GM12878 (cell line): ENCODE results near the gene ACE. TPM values are rescaled to one million over a fixed set of nuclear protein-coding genes. Genes with fewer than 3 reads are reported as not detected.

ENCODE experiments used
- ATAC-seq: fragments of 200-7000 bp; cut with Tn5 transposase; 3 replicates; pipeline ENCODE4 v1.9.1; 2020; ENCODE audit warnings: mild to moderate bottlenecking, moderate library complexity
- BruUV-seq: library from RNA; stranded (reverse); fragments of 400-500 nt; replicated peaks from 2 replicates; lab custom pipeline; 2021; lab: Mats Ljungman, UMichigan
- CTCF ChIA-PET: fragments of 300-600 bp; sonication (Branson Sonifier 250); formaldehyde crosslinking; extraction: SDS; loops from one replicate; lab custom pipeline; 2021; ENCODE audit warnings: inconsistent platforms; lab: Yijun Ruan, JAX
- POLR2A ChIA-PET: fragments of 350-600 bp; formaldehyde crosslinking; extraction: SDS; loops from one replicate; lab custom pipeline; 2021; ENCODE audit warnings: inconsistent platforms; lab: Charles Lee
- RAD21 ChIA-PET: fragments of 300-600 bp; sonication (Branson Sonifier 250); formaldehyde crosslinking; loops from one replicate; lab custom pipeline; 2023; ENCODE audit warnings: antibody characterized with exemption; ENCODE audit not compliant: unreplicated experiment; lab: Charles Lee
- SMC1A ChIA-PET: fragments of 300-600 bp; sonication (Branson Sonifier 250); formaldehyde crosslinking; loops from one replicate; lab custom pipeline; 2023; ENCODE audit not compliant: unreplicated experiment, uncharacterized antibody; lab: Charles Lee
- DNase-seq: peaks from one replicate; pipeline ENCODE4 v3.0.0-alpha.2; 2011; ENCODE audit warnings: low read depth, low spot score
- FAIRE-seq: peaks from 3 replicates; lab custom pipeline; 2011; peaks lifted over from hg19 to GRCh38; lab: Jason Lieb, UNC
- H2AFZ ChIP-seq: 2 replicates; pipeline ENCODE4 v1.6.0; 2011; ENCODE audit warnings: low read depth, low read length, control low read depth; ENCODE audit not compliant: control insufficient read depth
- H3K27ac ChIP-seq: 2 replicates; pipeline ENCODE4 v1.5.1; 2011; ENCODE audit warnings: control low read depth; ENCODE audit not compliant: control insufficient read depth, insufficient read depth
- H3K27me3 ChIP-seq, 2 experiments: replicated peaks in 1 of 2; 2 replicates each; pipeline versions ENCODE4 v1.6.0 to v1.6.1; 2011; ENCODE audit warnings: low read length in 1 of 2; ENCODE audit not compliant: control insufficient read depth in 2 of 2, insufficient read depth in 2 of 2
- H3K36me3 ChIP-seq, 2 experiments: 2 replicates each; pipeline ENCODE4 v1.5.1; 2011; ENCODE audit warnings: low read length in 1 of 2; ENCODE audit not compliant: control insufficient read depth in 2 of 2, insufficient read depth in 2 of 2
- H3K4me1 ChIP-seq: 2 replicates; pipeline ENCODE4 v1.6.1; 2011; ENCODE audit warnings: mild to moderate bottlenecking, low read length, moderate library complexity, mixed read lengths; ENCODE audit not compliant: control insufficient read depth, insufficient read depth
- H3K4me2 ChIP-seq: 2 replicates; pipeline ENCODE4 v1.6.0; 2011; ENCODE audit warnings: control low read depth; ENCODE audit not compliant: control insufficient read depth, insufficient read depth
- H3K4me3 ChIP-seq: fragments of 200-600 bp; sonication (generic); 2 replicates; pipeline ENCODE4 v1.5.1; 2016
- H3K79me2 ChIP-seq: 2 replicates; pipeline ENCODE4 v1.6.0; 2011; ENCODE audit warnings: low read length; ENCODE audit not compliant: control insufficient read depth, insufficient read depth
- H3K9ac ChIP-seq: 2 replicates; pipeline ENCODE4 v1.8.0; 2011; ENCODE audit warnings: low read length, control low read depth, mixed read lengths; ENCODE audit not compliant: control insufficient read depth, insufficient read depth
- H3K9me3 ChIP-seq: replicated peaks from 3 replicates; pipeline ENCODE4 v1.5.1; 2011; ENCODE audit warnings: mild to moderate bottlenecking, low read length; ENCODE audit not compliant: control insufficient read depth, insufficient read depth
- H4K20me1 ChIP-seq: 2 replicates; pipeline ENCODE4 v1.6.0; 2011; ENCODE audit not compliant: control insufficient read depth, insufficient read depth
- BCL11A ChIP-seq: IDR thresholded peaks from 2 replicates; pipeline ENCODE4 v1.6.1; 2011; ENCODE audit warnings: low read depth, low read length
- BHLHE40 ChIP-seq, 2 experiments: fragments of 450-650 bp in 1 of 2; IDR thresholded peaks; 2 replicates each; pipeline ENCODE4 v1.6.1; 2011 to 2017; ENCODE audit warnings: low read depth in 2 of 2, borderline replicate concordance in 1 of 2, improper control_type of control experiment in 1 of 2, low read length in 1 of 2, mild to moderate bottlenecking in 1 of 2
- CBX5 ChIP-seq: sonication (generic); IDR thresholded peaks from 2 replicates; pipeline ENCODE4 v1.6.1; 2016; ENCODE audit warnings: low read depth, moderate library complexity, mild to moderate bottlenecking, inconsistent platforms
- CEBPB ChIP-seq, 2 experiments: fragments of 150-350 bp in 1 of 2; IDR thresholded peaks; 2 replicates each; pipeline ENCODE4 v1.6.1; 2012 to 2014; ENCODE audit warnings: low read depth in 2 of 2, low read length in 2 of 2, borderline replicate concordance in 1 of 2, inconsistent platforms in 1 of 2
- CUX1 ChIP-seq: IDR thresholded peaks from 2 replicates; pipeline ENCODE4 v1.6.1; 2012; ENCODE audit warnings: improper control_type of control experiment, low read depth, low read length; ENCODE audit not compliant: insufficient replicate concordance
- E2F8 ChIP-seq: fragments of 450-650 bp; IDR thresholded peaks from 2 replicates; pipeline ENCODE4 v1.6.1; 2018; ENCODE audit warnings: mild to moderate bottlenecking, low read depth, moderate library complexity; ENCODE audit not compliant: partially characterized antibody
- EED ChIP-seq: sonication (generic); IDR thresholded peaks from 2 replicates; pipeline ENCODE4 v1.6.1; 2016; ENCODE audit warnings: antibody characterized with exemption, low read depth
- NFXL1 ChIP-seq: fragments of 450-650 bp; IDR thresholded peaks from 2 replicates; pipeline ENCODE4 v1.6.1; 2017; ENCODE audit warnings: antibody characterized with exemption, mild to moderate bottlenecking, borderline replicate concordance
- SIN3A ChIP-seq: IDR thresholded peaks from 2 replicates; pipeline ENCODE4 v1.6.1; 2012; ENCODE audit warnings: low read depth, low read length, improper control_type of control experiment
- SREBF1 ChIP-seq: IDR thresholded peaks from 2 replicates; pipeline ENCODE4 v1.6.1; 2012; ENCODE audit warnings: mild to moderate bottlenecking, low read length
- WGBS: methylation state at CpG from one replicate; pipeline ENCODE4 v1.1.6; 2016; ENCODE audit warnings: low lambda C conversion rate; ENCODE audit not compliant: insufficient replicate concordance, insufficient coverage; ENCODE audit errors: missing lambda C conversion rate; 5-methylcytosine and 5-hydroxymethylcytosine counted together
- in situ Hi-C: fragments of 300-500 bp; cut with MboI; formaldehyde crosslinking; loops from 9 replicates; pipeline ENCODE4 v1.14.3; 2018; ENCODE audit warnings: mixed read lengths
- intact Hi-C: fragments of 100-400 bp; cut with micrococcal nuclease; formaldehyde crosslinking; loops from one replicate; pipeline ENCODE4 v1.14.2; 2022; ENCODE audit not compliant: unreplicated experiment
- polyA plus RNA-seq, 11 experiments: library from polyadenylated mRNA; depleted of rRNA in 4 of 11; unstranded in 6 of 11; stranded (reverse) in 5 of 11; fragments of >200 nt; fragmentation: Nextera tagmentation in 4 of 11; fragmentation: Illumina TruSeq in 1 of 11; extraction: Ambion mirVana in 4 of 11; extraction: Trizol in 1 of 11; gene quantifications; 1 replicate in 1 of 11; 2 replicates in 10 of 11; pipeline versions ENCODE4 v1.2.1 to v1.2.3, GENCODE V29; 2011 to 2016; ENCODE audit warnings: inconsistent platforms in 2 of 11, missing spikeins in 2 of 11, low read depth in 1 of 11
- total RNA-seq, 4 experiments: library from RNA; depleted of rRNA in 3 of 4; stranded (reverse); fragments of >200 nt in 3 of 4; fragmentation: Illumina TruSeq in 1 of 4; extraction: Trizol in 1 of 4; gene quantifications; 2 replicates each; pipeline versions ENCODE4 v1.2.1 to v1.2.3, GENCODE V29; 2013 to 2021
- TF ChIP-seq, protein P1 (sequence below): IDR thresholded peaks from 2 replicates; pipeline ENCODE4 v1.6.1; 2011; ENCODE audit warnings: low read depth, low read length, improper control_type of control experiment, borderline replicate concordance

The ACE gene
- total and polyA plus RNA-seq, 10 of the 15 experiments (the other 5 are each of a cell fraction or from before 2014, with no cell fraction given), result 0.46 TPM; not detected in 9

GRCh38 chr17:63530557-63531021, 53.7 kb downstream of the ACE start:
- WGBS, result 0% methylated on average over 3 of the region's 3 CpGs
- in situ Hi-C loops (no loop called here), intact Hi-C loops (no loop called here)
- H3K9me3 ChIP-seq, result no peaks in the 10 kb centered on the region
- ChIA-PET SMC1A (interaction anchor here (0.9 kb wide), 1 partner anchor 71 kb away, joined by 3 read pairs; no protein-coding TSS in a partner anchor), POLR2A (no interaction called here), CTCF (interaction anchor here (0.8 kb wide), 1 partner anchor 25 kb away, joined by 3 read pairs; no protein-coding TSS in a partner anchor), RAD21 (no interaction called here)
- no TSS peak for BruUV-seq
- no peak overlapping the region for H3K4me3 ChIP-seq
- no peaks in the 10 kb centered on the region for H3K79me2 ChIP-seq
- no peaks in the 10 kb centered on the region for H3K27me3 ChIP-seq
- H3K4me2 ChIP-seq, result no peak overlapping the region
- DNase-seq (no peak), ATAC-seq (no peak), FAIRE-seq (no peak)
- H3K9ac ChIP-seq, result no peak overlapping the region
- H2AFZ ChIP-seq, result no peak overlapping the region
- H3K27ac ChIP-seq, result no peak overlapping the region
- no peaks in the 10 kb centered on the region for H4K20me1 ChIP-seq
- no peaks in the 10 kb centered on the region for H3K36me3 ChIP-seq
- TF ChIP-seq E2F8 (no peak), CUX1 (no peak), SREBF1 (no peak), CBX5 (no peak), BCL11A (no peak), CEBPB (IDR thresholded peaks at IDR 0.05; ENCODE audit: borderline replicate concordance in 1 of 2, low read depth in 2 of 2, low read length in 2 of 2) (no peak), NFXL1 (no peak), BHLHE40 (IDR thresholded peaks at IDR 0.05; ENCODE audit: borderline replicate concordance in 1 of 2, low read depth in 2 of 2, low read length in 1 of 2) (no peak), SIN3A (no peak), EED (no peak)
- TF ChIP-seq, protein P1, sequence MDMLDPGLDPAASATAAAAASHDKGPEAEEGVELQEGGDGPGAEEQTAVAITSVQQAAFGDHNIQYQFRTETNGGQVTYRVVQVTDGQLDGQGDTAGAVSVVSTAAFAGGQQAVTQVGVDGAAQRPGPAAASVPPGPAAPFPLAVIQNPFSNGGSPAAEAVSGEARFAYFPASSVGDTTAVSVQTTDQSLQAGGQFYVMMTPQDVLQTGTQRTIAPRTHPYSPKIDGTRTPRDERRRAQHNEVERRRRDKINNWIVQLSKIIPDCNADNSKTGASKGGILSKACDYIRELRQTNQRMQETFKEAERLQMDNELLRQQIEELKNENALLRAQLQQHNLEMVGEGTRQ, result no peak
- H3K4me1 ChIP-seq, result no peaks in the 10 kb centered on the region
